ENCODE measurements around the gene AFF3.

The AFF3 gene

DNA sequence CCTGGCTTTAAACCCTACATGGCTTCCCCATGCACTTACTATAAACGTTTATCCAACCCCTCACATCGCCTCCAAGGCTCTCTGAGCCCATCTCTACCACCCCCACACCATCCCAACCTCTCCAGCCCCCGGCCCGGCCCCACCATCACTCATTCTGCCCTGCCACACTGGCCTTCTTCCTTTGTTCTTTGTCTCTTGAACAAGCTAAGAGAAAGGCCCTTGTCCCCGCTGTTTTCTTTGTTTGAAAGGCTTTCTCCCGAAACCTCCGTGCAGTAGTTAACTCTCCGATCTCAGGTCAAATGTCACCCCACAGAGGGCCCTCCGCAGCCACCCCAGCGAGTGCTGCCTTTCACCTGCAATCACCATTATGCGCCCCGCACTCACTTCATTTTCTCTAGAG, 100.4 kb downstream of the AFF3 start:
- no peak for DNase-seq (ENCODE audit: low read depth)

DNA sequence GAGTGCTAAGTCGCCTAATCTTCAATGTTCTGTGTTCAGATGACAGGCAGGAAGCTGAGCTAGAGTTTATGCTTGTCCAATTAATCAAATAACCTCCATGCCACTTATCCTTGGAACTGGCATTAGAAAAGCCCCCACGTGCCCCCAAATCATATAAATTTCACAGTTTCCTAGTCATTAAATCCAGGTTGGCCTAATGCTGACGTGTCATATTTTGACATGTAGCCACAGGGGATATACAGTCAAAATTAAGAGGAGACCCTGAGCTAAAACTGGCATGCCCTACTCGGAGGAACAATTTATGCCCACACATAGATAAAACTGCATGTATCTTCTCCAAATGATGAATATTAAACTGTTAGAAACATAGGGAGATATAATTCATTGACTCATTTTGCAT, 101.0 kb downstream of the AFF3 start:
- DNase-seq (ENCODE audit: low read depth), result no peak

DNA sequence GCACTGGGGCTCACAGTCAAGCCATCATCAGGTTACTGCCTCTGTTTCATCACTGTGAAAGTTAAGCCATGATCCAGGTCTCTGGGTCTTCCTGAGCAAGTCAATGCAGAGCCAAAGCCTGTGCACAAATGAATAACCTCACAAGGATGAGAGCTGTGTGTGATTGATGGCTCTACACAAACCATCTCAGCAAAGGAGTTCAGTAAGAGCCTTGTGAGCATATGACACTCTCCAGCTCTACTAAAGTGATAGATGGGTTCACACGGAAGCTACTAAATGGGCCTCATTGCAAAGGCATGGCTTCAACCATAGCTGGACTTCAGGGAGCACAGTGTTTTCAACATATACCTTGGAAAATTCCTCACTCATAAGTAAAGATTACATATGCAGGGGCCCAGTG, 101.5 kb downstream of the AFF3 start:
- DNase-seq (ENCODE audit: low read depth), result no peak

DNA sequence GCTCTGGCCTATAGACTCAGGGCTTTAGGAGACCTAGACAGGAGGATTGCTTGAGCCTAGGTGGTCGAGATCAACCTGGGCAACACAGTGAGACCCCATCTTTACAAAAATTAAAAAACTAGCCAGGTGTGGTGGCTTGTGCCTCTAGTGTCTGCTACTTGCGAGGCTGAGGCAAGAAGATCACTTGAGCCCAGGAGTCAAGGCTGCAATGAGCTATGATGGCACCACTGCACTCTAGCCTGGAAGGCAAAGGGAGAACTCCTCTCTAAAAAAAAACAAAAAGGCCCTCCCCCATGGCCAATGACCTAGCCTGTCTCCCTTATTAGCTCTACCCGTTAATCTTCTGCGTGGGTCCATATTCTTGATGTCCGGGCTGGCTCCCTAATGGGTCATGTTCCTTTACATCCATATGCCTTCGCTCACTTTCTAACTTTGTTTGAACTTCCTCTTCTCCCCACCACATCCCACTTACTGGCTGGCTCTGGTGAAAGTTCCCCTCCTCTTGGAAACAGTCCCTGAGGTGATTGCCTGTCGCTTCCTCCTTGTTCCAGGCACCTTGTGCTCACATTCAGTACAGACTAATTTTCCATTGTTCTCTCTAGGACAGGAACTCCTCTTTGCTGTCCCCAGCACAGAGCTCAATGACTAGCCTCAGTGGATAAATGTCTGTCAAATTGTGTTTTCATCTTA, 103.0 kb downstream of the AFF3 start:
- no peak for DNase-seq (ENCODE audit: low read depth)

DNA sequence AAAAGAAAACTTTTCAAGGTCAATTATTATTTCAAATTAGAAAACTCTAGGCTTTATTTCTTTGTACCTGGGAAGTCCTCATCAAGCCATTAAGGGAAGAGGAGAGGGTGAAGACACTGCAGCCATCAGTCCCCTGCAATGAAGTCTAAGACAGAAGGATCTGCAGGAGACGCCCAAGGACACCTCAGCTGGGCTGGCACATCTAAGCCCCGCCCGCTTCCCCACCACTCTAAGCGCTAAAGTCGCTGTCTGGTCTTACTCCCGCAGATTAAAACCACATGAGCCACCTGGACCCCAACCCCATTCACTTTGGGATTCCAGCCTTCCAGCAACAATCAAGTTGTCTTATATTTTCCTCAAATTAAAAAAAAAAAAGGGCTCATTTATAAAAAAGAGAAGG, 104.4 kb downstream of the AFF3 start:
- DNase-seq (ENCODE audit: low read depth), result no peak

DNA sequence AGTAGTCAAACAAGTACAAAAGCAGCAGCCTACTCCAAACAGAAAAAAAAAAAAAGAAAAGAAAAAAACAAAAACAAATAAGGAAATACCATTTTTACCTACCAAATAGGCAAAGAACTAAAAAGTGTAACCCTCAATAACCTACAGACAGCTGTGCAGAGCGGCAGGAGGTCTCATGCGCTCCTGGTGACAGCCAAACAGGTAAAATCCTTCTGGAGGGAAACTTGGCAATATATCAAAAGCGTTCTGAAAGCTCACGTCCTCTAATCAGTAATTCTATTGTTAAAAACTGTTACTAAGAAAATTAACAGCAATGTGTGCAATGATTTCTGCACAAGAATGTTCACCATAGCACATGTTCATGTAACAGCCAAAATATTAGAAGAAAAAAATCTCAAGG, 105.6 kb downstream of the AFF3 start:
- no peak for DNase-seq (ENCODE audit: low read depth)

DNA sequence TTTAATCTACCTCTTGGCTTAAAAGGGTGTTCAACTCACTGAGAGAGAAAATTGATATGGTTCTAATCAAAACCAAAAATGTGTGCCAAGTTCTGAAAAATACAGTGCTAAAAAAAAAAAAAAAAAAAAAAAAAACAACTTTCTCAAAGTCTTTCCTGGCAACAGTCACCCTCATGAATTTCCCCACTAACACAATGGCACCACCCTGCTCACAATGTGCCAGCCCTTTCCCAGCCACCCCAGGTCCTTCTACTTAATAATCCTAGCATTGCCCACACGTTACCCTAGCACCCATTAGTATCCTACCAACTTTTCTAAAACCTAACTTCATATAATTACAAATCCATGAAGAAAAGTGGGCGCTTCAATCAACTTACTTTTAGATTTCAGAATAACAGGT, 106.4 kb downstream of the AFF3 start:
- no peak for DNase-seq (ENCODE audit: low read depth)

DNA sequence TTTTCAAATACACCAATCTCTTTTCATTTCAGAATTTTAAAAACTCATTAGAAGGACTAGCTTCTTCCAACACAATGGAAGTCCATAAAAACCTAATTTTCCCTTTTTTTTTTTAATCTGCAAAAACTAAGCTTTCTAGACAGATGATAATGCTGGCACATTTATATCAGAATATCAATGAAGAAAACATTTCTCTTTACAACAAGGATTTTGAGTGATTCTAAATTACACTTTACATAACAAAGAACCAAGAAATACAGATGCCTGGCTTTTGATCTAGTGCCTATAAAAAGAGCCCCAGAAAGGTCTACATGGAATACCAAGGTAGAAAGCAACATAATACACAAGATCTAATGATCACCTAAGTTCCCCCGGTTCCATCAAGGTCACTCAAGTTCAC, 108.0 kb downstream of the AFF3 start:
- DNase-seq (ENCODE audit: low read depth), result no peak

DNA sequence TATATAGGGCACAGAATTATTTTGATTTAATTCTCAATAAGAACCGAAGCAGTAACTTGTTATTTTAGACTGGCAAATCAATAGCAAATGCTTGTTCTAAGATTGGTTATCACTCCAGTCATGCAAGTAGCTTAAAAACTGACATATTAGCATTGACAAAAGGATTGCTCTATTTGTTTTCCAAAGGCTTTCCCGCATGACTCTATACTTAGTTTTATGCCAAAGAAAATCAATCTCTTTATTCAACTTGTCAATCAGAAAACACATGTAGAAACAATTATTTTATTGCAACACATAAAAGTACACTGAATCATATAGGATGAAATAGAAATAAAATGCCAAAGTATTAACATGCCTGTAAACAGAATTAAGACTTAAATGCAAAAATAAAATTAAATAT, 108.4 kb downstream of the AFF3 start:
- no peak for DNase-seq (ENCODE audit: low read depth)

DNA sequence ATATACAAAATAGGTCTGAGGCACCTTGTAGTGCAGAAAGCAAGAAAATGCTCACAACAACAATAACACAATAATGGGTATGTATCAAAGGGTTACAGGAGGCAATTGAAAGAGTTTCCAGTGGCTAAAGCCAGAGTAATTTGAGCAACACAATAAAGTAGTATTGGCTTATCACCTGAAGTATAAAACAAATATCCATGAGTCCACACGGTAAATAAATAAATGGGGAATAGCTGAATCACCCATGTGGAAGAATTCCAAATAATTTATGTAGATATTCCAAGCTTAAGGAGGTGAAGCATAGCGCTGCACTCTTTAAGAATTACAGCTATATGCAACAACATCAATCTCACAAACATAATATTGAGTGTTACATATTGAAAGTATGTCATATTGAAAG, 110.8 kb downstream of the AFF3 start:
- DNase-seq (ENCODE audit: low read depth), result no peak

DNA sequence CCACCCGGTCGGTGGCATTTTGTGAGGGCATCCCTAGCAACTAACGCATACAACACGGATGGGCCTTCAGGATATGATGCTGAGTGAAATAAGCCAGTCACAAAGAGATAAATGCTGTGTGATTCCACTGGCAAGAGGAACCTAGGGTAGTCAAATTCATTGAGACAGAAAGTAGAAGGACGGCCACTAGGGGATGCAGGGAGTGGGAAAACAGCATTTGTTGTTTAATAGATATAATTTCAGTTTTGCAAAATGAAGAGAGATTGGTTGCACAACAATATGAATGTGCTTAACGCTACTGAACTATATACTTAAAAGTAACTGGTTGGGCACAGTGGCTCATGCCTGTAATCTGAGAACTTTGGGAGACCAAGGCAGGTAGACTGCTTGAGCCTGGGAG, 112.9 kb downstream of the AFF3 start:
- DNase-seq (ENCODE audit: low read depth), result no peak

DNA sequence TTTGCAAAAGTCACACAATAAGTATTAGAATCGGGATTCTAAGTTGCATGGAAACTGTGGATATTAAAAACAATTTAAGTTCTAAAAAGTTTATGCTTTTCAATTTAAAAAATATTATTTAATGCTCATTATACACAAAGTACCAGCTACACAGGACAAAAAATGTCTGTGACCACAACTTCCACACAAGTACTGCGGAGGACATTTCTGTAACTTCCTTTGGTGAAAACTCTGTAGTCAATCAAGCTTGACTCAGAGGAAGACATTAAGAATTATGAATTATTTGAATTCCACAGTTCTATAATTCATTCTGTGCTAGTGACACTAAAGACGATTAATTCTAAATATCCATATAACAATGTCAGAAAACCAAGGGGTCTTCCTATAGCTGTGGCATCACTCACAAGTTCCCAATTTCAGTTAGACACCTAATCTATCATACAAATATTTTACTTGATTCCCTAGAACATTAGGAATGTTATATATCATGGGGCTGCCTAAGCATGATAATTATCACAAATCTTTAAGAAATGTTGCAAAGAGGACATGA, 120.5 kb downstream of the AFF3 start:
- no peak for DNase-seq (ENCODE audit: low read depth)

DNA sequence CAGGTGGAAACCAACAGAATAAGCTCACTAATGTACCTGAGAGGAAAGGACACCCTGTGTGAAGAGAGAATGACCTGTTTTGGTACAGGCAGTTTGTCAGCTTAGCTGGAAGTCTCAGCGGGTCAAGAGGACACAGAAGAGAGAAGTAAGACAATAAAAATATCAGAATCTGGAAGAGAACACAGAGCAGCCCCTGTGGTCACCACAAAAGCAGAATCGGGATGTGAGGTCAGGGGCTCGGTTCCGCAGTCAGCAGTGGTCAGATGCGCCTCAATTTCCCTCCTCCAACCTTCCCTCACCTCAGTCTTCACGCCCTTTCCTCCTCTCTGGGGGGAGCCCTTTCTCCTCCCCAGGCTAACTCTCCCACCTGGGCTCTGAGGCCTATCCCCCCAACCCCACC, 122.9 kb downstream of the AFF3 start:
- no peak for DNase-seq (ENCODE audit: low read depth)

DNA sequence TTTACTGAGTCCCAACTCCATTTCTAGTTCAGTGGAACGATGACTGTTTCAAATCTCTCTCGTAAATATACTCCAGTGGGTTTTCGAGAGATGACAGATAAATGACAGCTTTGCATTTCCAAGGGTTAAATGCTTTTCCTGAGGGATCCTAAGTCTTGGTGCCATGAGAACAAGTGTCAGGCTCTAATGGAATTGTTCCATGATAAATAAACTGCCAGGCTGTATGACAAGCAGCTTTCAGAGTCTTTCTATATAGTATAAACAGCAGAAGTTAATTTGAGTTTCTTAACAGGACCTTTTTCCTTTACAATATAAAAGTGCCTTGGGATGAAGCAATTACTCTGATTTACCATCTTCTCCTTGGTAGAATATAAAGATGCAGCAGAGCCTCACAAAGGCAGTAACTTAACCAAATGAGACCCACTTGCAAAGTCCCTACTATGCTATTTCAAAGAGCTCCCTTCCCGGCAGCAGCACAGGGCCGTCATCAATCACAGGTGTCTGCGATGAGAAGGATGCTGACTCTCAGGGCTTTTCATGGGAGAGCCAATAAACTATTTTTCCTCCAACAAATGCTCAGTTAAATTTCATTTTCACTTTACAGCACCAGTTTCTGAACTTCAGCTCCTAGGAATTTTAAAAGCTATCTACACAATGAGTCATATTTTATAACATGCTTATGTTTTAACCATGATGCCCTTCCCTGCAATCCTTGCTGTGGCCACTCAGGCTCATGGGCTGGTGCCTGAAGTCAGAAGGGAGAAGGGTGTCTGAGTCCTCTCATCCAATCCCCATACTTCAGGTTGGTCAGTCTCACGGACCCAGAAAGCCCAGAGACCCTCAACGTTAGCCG, 123.8 kb downstream of the AFF3 start:
- DNase-seq (ENCODE audit: low read depth), result no peak

DNA sequence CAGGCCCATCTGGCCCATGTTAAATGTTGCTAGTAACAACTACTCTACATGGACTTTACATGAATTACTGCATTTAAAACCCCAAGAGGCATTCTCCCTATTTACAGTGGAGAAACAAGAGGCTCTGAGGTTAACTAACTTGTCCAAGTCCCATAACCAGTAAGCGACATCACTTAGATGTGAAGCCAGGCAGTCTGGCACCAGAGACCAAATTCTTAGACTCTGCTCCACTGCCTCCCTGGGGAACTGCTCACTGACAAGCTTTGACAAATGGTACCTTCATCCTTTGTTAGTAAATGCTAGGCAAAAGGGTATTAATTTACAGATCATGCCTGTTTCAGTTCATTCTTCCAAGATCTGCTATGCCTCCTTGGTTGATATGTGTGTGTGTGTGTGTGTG, 124.8 kb downstream of the AFF3 start:
- DNase-seq (ENCODE audit: low read depth), result no peak

DNA sequence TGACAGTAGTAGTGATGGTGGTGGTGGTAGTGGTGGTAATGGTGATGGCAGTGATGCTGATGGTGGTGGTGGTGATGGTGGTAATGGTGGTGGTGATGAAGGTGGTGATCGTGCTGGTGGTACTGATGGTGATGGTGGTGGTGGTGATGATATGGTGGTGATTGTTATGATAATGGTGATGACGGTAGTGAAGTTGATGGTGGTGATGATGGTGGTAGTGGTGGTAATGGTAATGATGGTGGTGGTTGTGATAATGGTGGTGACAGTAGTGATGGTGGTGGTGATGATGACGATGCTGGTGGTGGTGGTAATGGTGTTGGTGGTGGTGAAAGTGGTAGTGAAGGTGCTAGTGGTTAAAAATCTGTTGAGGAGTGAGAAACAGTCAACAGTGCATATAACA, 125.6 kb downstream of the AFF3 start:
- DNase-seq (ENCODE audit: low read depth), result no peak

DNA sequence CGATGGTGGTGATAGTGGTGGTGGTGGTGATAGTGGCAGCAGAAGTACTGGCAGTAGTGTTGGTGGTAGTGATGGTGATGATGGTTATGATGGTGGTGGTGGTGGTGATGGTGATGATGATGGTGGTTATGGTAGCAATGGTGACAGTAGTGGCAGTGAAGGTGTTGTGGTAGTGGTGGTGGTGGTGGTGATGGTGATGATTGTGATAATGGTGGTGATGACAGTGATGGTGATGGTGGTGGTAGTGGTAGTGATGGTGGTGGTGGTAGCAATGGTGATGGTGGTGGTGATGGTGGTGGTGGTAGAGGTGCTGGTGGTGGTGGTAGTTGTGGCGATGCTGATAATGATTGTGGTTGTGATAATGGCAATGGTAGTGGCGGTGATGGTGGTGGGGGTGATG, 126.5 kb downstream of the AFF3 start:
- no peak for DNase-seq (ENCODE audit: low read depth)

DNA sequence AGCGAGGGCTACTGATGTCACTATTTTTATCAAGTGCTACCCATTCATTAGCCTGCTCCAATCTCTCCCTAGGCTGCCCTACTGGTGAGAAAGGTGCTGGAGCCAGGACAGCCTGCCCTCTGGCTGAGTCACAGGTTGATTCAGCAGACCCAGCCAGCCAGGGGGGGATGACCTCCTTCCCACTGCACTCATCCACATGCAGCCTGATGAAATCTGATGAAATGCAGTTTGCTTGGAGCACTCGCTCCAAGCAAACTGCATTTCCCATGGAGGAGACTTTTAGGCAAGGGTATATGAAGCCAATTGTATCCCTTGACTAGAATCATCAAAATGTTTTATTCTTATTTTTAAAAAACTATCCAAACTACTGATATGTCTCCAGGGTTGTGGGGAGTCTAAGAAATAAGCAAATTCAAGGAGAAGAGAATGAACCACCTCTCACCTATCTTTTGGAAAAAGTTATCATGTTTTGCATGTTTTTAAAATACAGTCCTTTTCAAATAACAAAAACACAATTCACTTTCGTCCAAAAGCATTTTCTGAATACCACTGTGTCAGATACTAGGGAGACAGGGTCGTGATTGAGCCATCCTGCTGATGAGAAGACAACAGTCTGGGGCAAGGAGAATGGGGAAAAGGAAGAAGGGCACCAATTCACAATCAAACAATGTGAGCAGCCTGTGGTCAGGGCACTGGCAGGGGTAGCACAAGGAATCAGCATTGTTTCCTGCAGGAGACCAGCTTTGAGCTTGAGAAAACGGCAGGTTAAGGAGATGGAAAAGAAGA, 128.3 kb downstream of the AFF3 start:
- no peak for DNase-seq (ENCODE audit: low read depth)

DNA sequence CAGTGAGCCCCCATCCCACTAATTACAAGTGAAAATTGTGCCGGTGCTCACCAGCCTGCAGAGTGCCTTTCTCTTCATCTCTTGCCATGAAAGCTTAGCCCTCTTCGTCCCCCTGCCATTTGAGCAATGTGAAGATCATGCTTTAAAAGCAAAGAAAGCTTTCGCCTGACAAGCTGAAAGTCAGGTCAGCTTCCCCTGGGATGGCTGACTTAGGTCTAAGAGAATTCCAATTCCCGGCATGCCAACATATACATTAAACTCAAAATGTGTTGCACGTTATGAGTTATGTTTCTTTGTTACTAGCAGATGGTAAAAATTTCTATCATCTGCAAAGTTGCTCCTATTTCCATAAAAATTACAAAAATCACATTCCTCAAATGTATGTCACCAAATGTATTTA, 129.8 kb downstream of the AFF3 start:
- DNase-seq (ENCODE audit: low read depth), result no peak

DNA sequence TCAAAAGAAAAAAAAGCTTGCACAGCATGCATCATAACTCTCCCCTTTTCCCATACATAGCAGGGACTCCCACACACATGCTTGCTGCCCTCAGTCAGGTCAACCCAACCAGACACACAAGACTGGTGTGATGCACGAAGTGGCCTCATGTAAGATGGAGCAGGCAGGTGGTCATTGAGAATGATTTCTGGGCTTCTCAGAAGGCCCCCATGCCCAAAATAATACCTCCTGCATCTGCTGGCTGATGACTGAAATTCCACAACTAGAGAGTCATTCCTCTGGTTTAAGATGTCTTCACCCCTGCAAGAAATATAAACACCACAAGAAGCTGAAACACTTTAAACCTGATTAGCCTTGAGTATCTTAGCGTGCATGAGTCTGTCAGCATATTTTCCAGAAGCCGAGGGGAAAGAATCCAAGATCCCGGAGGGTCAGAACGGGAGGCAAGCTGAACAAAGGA, 131.1 kb downstream of the AFF3 start:
- no peak for DNase-seq (ENCODE audit: low read depth)

DNA sequence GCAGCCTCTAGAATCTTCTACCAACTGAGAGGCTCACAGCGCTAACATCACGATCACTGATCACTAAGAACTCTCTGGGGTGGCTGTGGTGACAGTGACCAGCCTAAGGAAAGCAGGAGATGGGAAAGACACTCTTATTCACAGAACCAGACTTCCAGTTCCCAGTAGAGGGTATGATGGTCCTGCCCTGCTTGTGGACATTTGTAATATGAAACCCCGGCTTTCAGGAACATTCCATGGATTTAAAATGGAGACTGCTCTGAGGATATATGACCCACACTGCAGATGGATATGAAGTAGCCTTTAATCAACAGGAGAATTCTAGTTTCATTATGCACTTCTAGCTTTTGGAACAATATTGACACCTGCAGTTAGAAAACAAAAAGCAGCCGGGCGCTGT, 131.8 kb downstream of the AFF3 start:
- DNase-seq (ENCODE audit: low read depth), result no peak

DNA sequence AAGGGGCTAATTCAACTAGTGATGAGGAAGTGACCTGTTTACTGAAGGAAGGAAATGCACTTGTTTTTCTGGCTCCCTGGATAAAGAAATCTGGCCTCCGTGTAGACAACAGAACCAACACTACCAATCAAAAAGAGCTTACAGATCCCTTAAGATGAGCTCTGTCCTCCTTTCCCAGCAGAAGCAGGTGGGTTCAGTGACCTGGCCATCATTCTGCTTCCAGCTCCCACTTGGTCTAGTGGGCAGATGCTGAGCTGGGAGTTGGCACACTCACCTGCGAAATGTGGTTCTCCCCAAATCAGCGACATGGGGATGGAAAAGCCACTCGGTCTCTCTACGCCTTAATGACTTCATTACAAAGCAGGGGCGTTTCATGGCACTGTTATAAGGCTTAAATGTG, 132.6 kb downstream of the AFF3 start:
- DNase-seq (ENCODE audit: low read depth), result no peak

DNA sequence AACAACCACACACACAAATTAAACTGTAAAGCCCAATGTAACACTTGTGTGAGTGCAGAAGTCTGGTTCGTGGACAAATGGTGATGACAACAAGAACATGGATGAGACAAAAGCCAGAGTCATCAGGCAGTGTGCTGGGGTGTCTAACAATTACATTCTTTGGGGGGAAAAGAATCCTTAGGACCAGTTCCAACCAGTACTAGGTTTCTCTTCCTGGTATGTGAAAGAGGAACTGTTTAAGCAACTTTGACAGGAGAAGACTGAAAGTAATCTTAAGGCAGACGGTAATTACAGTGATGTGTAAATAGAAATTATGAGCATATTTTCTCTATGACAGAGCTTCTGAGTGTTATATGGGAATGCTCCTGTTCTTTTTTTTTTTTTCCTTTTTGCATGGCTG, 133.4 kb downstream of the AFF3 start:
- no peak for DNase-seq (ENCODE audit: low read depth)
